Esophagus muscularis mucosa (tissue), 4 donors: ENCODE data around the gene IWS1. TPM values are rescaled to one million over a fixed set of nuclear protein-coding genes. Genes with fewer than 3 reads are reported as not detected.
A peak's percentile ranks its signal among the peaks of the same experiment; 100 is the strongest.

Experiments
- DNase-seq: peaks from one replicate; pipeline ENCODE4 v3.0.0-alpha.2; 2017; ENCODE audit errors: extremely low spot score
- H3K27ac ChIP-seq, 4 donors: fragments of 200-600 bp; sonication (generic); replicated peaks in 1 of 4; 1 replicate in 3 of 4; 2 replicates in 1 of 4; pipeline ENCODE4 v1.5.1; 2016 to 2019; ENCODE audit warnings: mild to moderate bottlenecking in 1 of 4
- H3K27me3 ChIP-seq, 4 donors: fragments of 200-600 bp; sonication (generic); one replicate each; pipeline versions ENCODE4 v1.5.1 to v1.6.0; 2016 to 2019
- H3K36me3 ChIP-seq, 4 donors: fragments of 200-600 bp; sonication (generic); one replicate each; pipeline ENCODE4 v1.5.1; 2016 to 2019
- H3K4me1 ChIP-seq, 4 donors: fragments of 200-600 bp; sonication (generic); one replicate each; pipeline ENCODE4 v1.5.1; 2016 to 2019
- H3K4me3 ChIP-seq, 4 donors: fragments of 200-600 bp; sonication (generic); 1 replicate in 2 of 4; 2 replicates in 2 of 4; pipeline ENCODE4 v1.5.1; 2016 to 2019; ENCODE audit warnings: mild to moderate bottlenecking in 4 of 4, moderate library complexity in 1 of 4
- H3K9me3 ChIP-seq, 4 donors: fragments of 200-600 bp; sonication (generic); 1 replicate in 3 of 4; 2 replicates in 1 of 4; pipeline ENCODE4 v1.5.1; 2016 to 2019
- EP300 ChIP-seq: sonication (generic); formaldehyde crosslinking; IDR thresholded peaks from one replicate; pipeline ENCODE4 v1.6.1; 2017; ENCODE audit warnings: antibody characterized with exemption
- POLR2A ChIP-seq: fragments of 450-650 bp; IDR thresholded peaks from one replicate; pipeline ENCODE4 v1.6.1; 2017; ENCODE audit warnings: antibody characterized with exemption, moderate library complexity, mild to moderate bottlenecking, low read depth
- POLR2AphosphoS5 ChIP-seq, 2 donors: sonication (generic); formaldehyde crosslinking; IDR thresholded peaks; one replicate each; pipeline ENCODE4 v1.6.1; 2017; ENCODE audit warnings: antibody characterized with exemption in 2 of 2
- WGBS: methylation state at CpG from one replicate; pipeline ENCODE4 v1.1.5; 2018; 5-methylcytosine and 5-hydroxymethylcytosine counted together
- intact Hi-C: fragments of 100-400 bp; cut with DNase I; formaldehyde crosslinking; loops from one replicate; pipeline ENCODE4 v1.15.1; 2023
- total RNA-seq, 4 donors: library from RNA; depleted of rRNA; stranded (reverse); fragments of >200 nt; gene quantifications; one replicate each; pipeline versions ENCODE4 v1.1.0 to v1.2.1, GENCODE V29; 2016
- TF ChIP-seq, protein P1 (sequence below), 3 experiments: fragments of 200-600 bp in 2 of 3; fragments of 450-650 bp in 1 of 3; sonication (generic) in 2 of 3; IDR thresholded peaks; one replicate each; pipeline ENCODE4 v1.5.1; 2017 to 2019; ENCODE audit warnings: antibody characterized with exemption in 3 of 3, mild to moderate bottlenecking in 2 of 3, moderate library complexity in 1 of 3

Gene IWS1
- total RNA-seq, 4 donors from 2014 or later: 32.6 to 38.1 (median 34.7) TPM

- Histone ChIP-seq H3K9me3 (no peaks in the 10 kb centered on the region), H3K4me1 (peaks cover 50 to 76% (median 61%) of the 10 kb centered on the region in 4 donors), H3K4me3 (peak overlapping the region in 1 of 4 donors; percentile 14), H3K27me3 (no peaks in the 10 kb centered on the region), H3K36me3 (peaks cover 0 to 14% (median 6%) of the 10 kb centered on the region in 4 donors), H3K27ac (peak overlapping the region; percentile 79 to 84 (median 80))
- no peak for DNase-seq
- WGBS: 76% methylated on average over 10 of the region's 13 CpGs
- intact Hi-C loops: loop anchor here (10.0 kb wide), 1 partner anchor 140 kb away; no protein-coding TSS in a partner anchor
- TF ChIP-seq POLR2A (peak; percentile 14), POLR2AphosphoS5 (IDR thresholded peaks at IDR 0.05) (peak; percentile 24 to 58), EP300 (no peak)
- TF ChIP-seq, protein P1, sequence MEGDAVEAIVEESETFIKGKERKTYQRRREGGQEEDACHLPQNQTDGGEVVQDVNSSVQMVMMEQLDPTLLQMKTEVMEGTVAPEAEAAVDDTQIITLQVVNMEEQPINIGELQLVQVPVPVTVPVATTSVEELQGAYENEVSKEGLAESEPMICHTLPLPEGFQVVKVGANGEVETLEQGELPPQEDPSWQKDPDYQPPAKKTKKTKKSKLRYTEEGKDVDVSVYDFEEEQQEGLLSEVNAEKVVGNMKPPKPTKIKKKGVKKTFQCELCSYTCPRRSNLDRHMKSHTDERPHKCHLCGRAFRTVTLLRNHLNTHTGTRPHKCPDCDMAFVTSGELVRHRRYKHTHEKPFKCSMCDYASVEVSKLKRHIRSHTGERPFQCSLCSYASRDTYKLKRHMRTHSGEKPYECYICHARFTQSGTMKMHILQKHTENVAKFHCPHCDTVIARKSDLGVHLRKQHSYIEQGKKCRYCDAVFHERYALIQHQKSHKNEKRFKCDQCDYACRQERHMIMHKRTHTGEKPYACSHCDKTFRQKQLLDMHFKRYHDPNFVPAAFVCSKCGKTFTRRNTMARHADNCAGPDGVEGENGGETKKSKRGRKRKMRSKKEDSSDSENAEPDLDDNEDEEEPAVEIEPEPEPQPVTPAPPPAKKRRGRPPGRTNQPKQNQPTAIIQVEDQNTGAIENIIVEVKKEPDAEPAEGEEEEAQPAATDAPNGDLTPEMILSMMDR (IDR thresholded peaks at IDR 0.05): no peak
Measured at GRCh38 chr2:127514485-127514884, 11.8 kb downstream of the IWS1 start.

GRCh38 chr2:127514076-127514475 lies 12.2 kb downstream of the IWS1 start:
- 79% methylated on average over 10 of the region's 10 CpGs for WGBS
- intact Hi-C loops: loop anchor here (10.0 kb wide), 1 partner anchor 141 kb away; no protein-coding TSS in a partner anchor
- Histone ChIP-seq H3K36me3 (peaks cover 0 to 14% (median 6%) of the 10 kb centered on the region in 4 donors), H3K9me3 (no peaks in the 10 kb centered on the region), H3K27me3 (no peaks in the 10 kb centered on the region), H3K4me3 (peak overlapping the region in 1 of 4 donors; percentile 14), H3K4me1 (peaks cover 55 to 80% (median 65%) of the 10 kb centered on the region in 4 donors), H3K27ac (peak overlapping the region; percentile 79 to 84 (median 80))
- TF ChIP-seq POLR2AphosphoS5 (IDR thresholded peaks at IDR 0.05): no peak
- TF ChIP-seq POLR2A: no peak
- TF ChIP-seq, protein P1 (IDR thresholded peaks at IDR 0.05): no peak
- no peak for TF ChIP-seq EP300
- DNase-seq: no peak

DNA sequence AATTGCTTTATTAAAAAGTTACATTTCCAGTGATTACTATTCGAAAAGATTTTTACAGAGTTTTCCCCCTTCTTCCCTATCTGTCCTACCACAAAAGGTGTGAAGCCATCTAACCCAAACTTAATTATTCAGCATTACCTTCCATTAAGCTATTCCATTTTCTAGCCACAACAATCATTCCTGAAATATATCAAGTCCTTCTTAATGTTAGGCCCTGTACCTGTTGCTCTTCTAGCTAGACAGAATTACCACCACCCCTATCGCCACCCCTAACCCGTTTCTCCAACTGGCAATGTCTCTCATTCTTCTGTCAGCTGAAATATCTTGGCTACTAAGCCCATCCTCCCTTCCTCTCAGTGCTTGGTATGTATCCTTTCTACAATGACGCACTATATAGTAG lies 13.9 kb downstream of the IWS1 start:
- no peaks in the 10 kb centered on the region for H3K27me3 ChIP-seq
- no peaks in the 10 kb centered on the region for H3K9me3 ChIP-seq
- H3K27ac ChIP-seq: peak overlapping the region; percentile 40 to 84 (median 80)
- H3K4me1 ChIP-seq: peaks cover 68 to 97% (median 81%) of the 10 kb centered on the region in 4 donors
- no peak for DNase-seq
- intact Hi-C loops: loop anchor here (10.0 kb wide), 1 partner anchor 142 kb away; no protein-coding TSS in a partner anchor
- TF ChIP-seq POLR2A (no peak), POLR2AphosphoS5 (IDR thresholded peaks at IDR 0.05) (no peak), EP300 (no peak)
- TF ChIP-seq, protein P1 (IDR thresholded peaks at IDR 0.05): no peak
- 89% methylated on average over 4 of the region's 4 CpGs for WGBS
- peaks cover 0 to 12% (median 5%) of the 10 kb centered on the region in 4 donors for H3K36me3 ChIP-seq
- H3K4me3 ChIP-seq: no peak overlapping the region

DNA sequence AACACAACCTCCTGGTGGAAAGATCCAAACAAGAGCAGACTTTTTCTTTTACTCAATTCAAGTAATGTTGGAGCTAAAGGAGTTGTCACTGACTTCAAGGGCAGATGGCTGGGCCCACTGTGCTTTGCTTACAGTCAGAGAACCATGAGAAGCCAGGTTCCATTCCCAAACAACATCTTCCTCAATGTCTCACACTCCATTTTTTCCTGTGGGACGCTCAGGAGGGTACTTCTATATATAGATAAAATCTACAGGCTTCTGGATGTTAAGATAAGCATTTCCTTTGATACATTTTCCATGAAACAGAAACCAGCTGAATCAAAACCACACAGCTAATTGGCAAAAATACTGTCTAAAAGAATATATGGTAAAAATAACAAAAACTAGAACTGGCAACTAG lies 14.4 kb downstream of the IWS1 start:
- Histone ChIP-seq H3K27me3 (no peaks in the 10 kb centered on the region), H3K4me3 (no peak overlapping the region), H3K9me3 (no peaks in the 10 kb centered on the region), H3K27ac (peak overlapping the region; percentile 6 to 80 (median 50)), H3K4me1 (peaks cover 72 to 95% (median 83%) of the 10 kb centered on the region in 4 donors), H3K36me3 (peaks cover 0 to 12% (median 5%) of the 10 kb centered on the region in 4 donors)
- TF ChIP-seq POLR2A (no peak), POLR2AphosphoS5 (IDR thresholded peaks at IDR 0.05) (no peak), EP300 (no peak)
- TF ChIP-seq, protein P1 (IDR thresholded peaks at IDR 0.05): no peak
- no peak for DNase-seq
- 76% methylated on average over 1 of the region's 1 CpG for WGBS
- intact Hi-C loops: loop anchor here (2.0 to 10.0 kb wide), 2 partner anchors 13 to 143 kb away; no protein-coding TSS in a partner anchor
